Mesendoderm (in vitro differentiated cells): ENCODE measurements around the gene ABHD5.

Source experiments
- DNase-seq: peaks from one replicate; pipeline ENCODE4 v3.0.0; 2013
- H2AK5ac ChIP-seq: 2 replicates; pipeline ENCODE4 v1.6.1; 2013; ENCODE audit warnings: low read length, inconsistent platforms
- H2BK120ac ChIP-seq: 2 replicates; pipeline ENCODE4 v1.6.1; 2013; ENCODE audit warnings: low read depth, mild to moderate bottlenecking, low read length, moderate library complexity, mixed read lengths
- H2BK15ac ChIP-seq: replicated peaks from 2 replicates; pipeline ENCODE4 v1.6.1; 2013; ENCODE audit warnings: low read depth, mild to moderate bottlenecking, moderate library complexity
- H2BK5ac ChIP-seq: 2 replicates; pipeline ENCODE4 v1.6.1; 2013; ENCODE audit warnings: low read length, inconsistent platforms
- H3K18ac ChIP-seq: 2 replicates; pipeline ENCODE4 v1.6.1; 2013; ENCODE audit warnings: mild to moderate bottlenecking, low read length, mixed read lengths
- H3K23ac ChIP-seq: one replicate; pipeline ENCODE4 v1.6.1; 2013; ENCODE audit warnings: low read length
- H3K27ac ChIP-seq: 2 replicates; pipeline ENCODE4 v1.5.1; 2013; ENCODE audit warnings: low read depth, mild to moderate bottlenecking, inconsistent platforms, low read length, moderate library complexity
- H3K27me3 ChIP-seq: 2 replicates; pipeline ENCODE4 v1.6.1; 2013; ENCODE audit warnings: low read length, control low read depth, mild to moderate bottlenecking, inconsistent platforms; ENCODE audit not compliant: insufficient read depth, poor library complexity
- H3K36me3 ChIP-seq: 2 replicates; pipeline ENCODE4 v1.6.1; 2013; ENCODE audit warnings: low read length, inconsistent platforms; ENCODE audit not compliant: control insufficient read depth, insufficient read depth
- H3K4ac ChIP-seq: one replicate; pipeline ENCODE4 v1.6.1; 2013; ENCODE audit warnings: low read depth, mild to moderate bottlenecking, low read length, moderate library complexity
- H3K4me1 ChIP-seq: 2 replicates; pipeline ENCODE4 v1.6.1; 2013; ENCODE audit warnings: low read depth, low read length, inconsistent platforms; ENCODE audit not compliant: control insufficient read depth
- H3K4me2 ChIP-seq: 2 replicates; pipeline ENCODE4 v1.6.1; 2013; ENCODE audit warnings: low read length
- H3K4me3 ChIP-seq: 2 replicates; pipeline ENCODE4 v1.5.1; 2013; ENCODE audit warnings: mild to moderate bottlenecking, low read length
- H3K56ac ChIP-seq: one replicate; pipeline ENCODE4 v1.6.1; 2013; ENCODE audit warnings: low read length
- H3K79me1 ChIP-seq: 2 replicates; pipeline ENCODE4 v1.6.1; 2013; ENCODE audit warnings: low read length, inconsistent platforms
- H3K79me2 ChIP-seq: 2 replicates; pipeline ENCODE4 v1.6.1; 2013; ENCODE audit warnings: mild to moderate bottlenecking, low read length; ENCODE audit not compliant: control insufficient read depth, insufficient read depth
- H3K9ac ChIP-seq: 2 replicates; pipeline ENCODE4 v1.6.1; 2013; ENCODE audit warnings: low read length, inconsistent platforms
- H4K5ac ChIP-seq: one replicate; pipeline ENCODE4 v1.6.1; 2013; ENCODE audit warnings: low read length
- H4K8ac ChIP-seq: one replicate; pipeline ENCODE4 v1.6.1; 2013; ENCODE audit warnings: low read depth, mild to moderate bottlenecking, control low read depth, low read length, moderate library complexity
- WGBS: extraction: QIAGEN DNeasy Blood & Tissue Kit; methylation state at CpG from one replicate; pipeline ENCODE4 v1.1.7; 2013; ENCODE audit warnings: low lambda C conversion rate, missing lambda C conversion rate; ENCODE audit not compliant: insufficient coverage; ENCODE audit errors: extremely low coverage; 5-methylcytosine and 5-hydroxymethylcytosine counted together

Gene ABHD5

DNA sequence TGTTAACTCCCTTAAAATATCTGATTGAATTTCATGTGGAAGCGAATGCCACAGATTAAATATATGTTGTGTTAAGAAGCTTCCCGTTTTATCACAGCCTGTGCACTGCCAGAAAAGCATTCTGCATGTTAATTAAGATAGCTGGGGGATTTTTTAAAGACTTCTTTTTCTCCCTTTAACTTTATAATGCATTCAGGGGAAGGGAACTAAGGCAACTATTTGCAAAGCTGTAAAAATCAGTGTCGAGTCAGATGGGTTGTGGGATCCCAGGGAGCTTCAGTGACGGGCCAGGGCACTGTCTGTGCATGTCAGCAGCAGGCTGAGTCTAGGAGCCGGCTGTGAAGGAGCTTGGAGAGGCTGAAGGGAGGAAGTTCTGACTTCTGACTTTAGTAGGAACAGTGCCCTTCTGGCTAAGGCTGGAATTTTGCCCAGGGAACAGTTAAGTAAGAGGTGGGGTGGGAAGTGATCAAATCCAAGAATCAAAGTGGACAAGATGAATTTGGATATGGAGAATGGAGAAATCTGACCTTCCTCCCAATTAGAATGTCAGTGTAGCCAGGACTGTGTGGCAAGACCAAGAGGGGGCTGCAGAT is 77.7 kb downstream of the ABHD5 start:
- Histone ChIP-seq H3K4me1 (peaks cover 4% of the 10 kb centered on the region), H2BK15ac (no peak overlapping the region), H3K79me2 (no peaks in the 10 kb centered on the region), H2BK120ac (no peak overlapping the region), H3K9ac (no peak overlapping the region), H3K56ac (no peak overlapping the region), H3K4me3 (no peak overlapping the region), H4K8ac (no peak overlapping the region), H2AK5ac (no peak overlapping the region), H3K79me1 (no peaks in the 10 kb centered on the region), H3K4ac (no peak overlapping the region), H3K27me3 (no peaks in the 10 kb centered on the region), H3K4me2 (no peak overlapping the region), H2BK5ac (no peak overlapping the region), H3K18ac (no peak overlapping the region), H4K5ac (no peak overlapping the region), H3K36me3 (no peaks in the 10 kb centered on the region), H3K23ac (no peak overlapping the region), H3K27ac (no peak overlapping the region)
- no CpG with 5 or more reads among the region's 5 CpGs for WGBS
- DNase-seq = no peak

DNA sequence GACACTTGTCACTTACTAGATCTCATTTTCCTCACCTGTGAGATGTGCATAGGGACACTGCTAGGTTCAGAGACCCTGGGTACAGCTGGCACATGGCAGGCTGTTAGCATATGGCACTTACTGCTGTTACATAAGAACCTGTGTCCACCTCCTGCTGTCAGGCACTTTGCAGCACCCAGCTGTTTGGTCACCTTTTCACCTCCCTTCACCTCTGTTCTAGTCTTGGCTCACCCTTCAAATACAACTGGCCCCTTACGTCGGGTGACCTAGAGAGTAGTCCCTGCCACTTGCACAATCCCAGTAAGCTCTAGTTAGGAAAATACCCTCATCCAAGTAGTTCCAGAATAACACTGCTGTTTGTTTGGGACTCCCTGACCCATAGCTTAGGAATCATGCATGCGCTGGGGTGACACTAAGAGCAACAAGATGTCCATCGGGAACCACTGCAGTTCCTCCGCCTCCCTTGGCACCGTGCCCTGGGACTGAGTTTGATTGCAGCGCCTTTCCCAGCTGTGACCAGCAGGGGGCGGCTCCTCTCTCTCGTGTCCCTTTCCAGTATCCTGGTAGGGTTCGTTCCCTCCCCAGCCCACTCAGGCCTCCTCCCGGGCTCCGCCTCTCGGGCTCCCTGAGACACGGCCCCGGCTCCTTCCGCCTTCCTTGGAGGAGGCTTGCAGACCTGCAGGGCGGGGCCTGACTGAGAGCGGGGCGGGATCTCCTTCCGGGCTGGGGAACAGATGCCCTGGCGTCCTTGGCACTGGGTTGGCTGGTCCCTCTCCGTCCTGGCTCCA is 78.6 kb downstream of the ABHD5 start:
- Histone ChIP-seq H3K79me2 (no peaks in the 10 kb centered on the region), H3K4ac (no peak overlapping the region), H2BK120ac (no peak overlapping the region), H3K18ac (no peak overlapping the region), H3K23ac (no peak overlapping the region), H2BK5ac (no peak overlapping the region), H3K56ac (no peak overlapping the region), H3K4me1 (peaks cover 4% of the 10 kb centered on the region), H4K8ac (no peak overlapping the region), H3K79me1 (no peaks in the 10 kb centered on the region), H3K4me2 (peak overlapping the region; percentile 35), H4K5ac (no peak overlapping the region), H3K9ac (no peak overlapping the region), H3K27ac (no peak overlapping the region), H2BK15ac (no peak overlapping the region), H3K4me3 (no peak overlapping the region), H2AK5ac (no peak overlapping the region), H3K27me3 (no peaks in the 10 kb centered on the region), H3K36me3 (no peaks in the 10 kb centered on the region)
- DNase-seq = peak; percentile 99
- no CpG with 5 or more reads among the region's 22 CpGs for WGBS

DNA sequence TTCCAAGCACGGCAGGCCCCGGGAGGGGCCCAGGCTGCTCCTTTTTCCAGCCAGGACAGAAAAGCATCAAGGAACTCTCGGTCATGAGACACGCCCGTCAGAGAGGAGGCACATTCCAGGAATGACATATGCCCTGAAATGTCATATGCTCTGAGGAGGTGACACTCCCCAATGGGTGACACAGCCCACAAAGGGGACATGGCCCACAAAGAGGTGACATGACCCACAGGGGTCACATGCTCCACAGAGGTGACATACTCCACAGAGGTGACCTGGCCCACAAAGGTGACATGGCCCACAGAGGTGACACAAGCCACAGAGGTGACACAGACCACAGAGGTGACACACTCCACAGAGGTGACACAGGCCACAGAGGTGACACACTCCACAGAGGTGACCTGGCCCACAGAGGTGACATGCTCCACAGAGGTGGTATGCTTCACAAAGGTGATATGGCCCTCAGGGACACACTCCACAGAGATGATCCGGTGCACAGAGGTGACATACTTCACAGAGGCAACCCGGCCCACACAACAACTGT is 79.2 kb downstream of the ABHD5 start:
- Histone ChIP-seq H3K4me2 (peak overlapping the region; percentile 35), H3K23ac (no peak overlapping the region), H4K5ac (no peak overlapping the region), H3K4me3 (no peak overlapping the region), H2BK120ac (no peak overlapping the region), H3K36me3 (no peaks in the 10 kb centered on the region), H3K18ac (no peak overlapping the region), H3K79me2 (no peaks in the 10 kb centered on the region), H3K79me1 (no peaks in the 10 kb centered on the region), H3K56ac (no peak overlapping the region), H3K4ac (no peak overlapping the region), H2AK5ac (no peak overlapping the region), H2BK5ac (no peak overlapping the region), H3K4me1 (peaks cover 1% of the 10 kb centered on the region), H3K9ac (no peak overlapping the region), H2BK15ac (no peak overlapping the region), H3K27ac (no peak overlapping the region), H4K8ac (no peak overlapping the region), H3K27me3 (no peaks in the 10 kb centered on the region)
- DNase-seq = no peak
- no CpG with 5 or more reads among the region's 7 CpGs for WGBS

DNA sequence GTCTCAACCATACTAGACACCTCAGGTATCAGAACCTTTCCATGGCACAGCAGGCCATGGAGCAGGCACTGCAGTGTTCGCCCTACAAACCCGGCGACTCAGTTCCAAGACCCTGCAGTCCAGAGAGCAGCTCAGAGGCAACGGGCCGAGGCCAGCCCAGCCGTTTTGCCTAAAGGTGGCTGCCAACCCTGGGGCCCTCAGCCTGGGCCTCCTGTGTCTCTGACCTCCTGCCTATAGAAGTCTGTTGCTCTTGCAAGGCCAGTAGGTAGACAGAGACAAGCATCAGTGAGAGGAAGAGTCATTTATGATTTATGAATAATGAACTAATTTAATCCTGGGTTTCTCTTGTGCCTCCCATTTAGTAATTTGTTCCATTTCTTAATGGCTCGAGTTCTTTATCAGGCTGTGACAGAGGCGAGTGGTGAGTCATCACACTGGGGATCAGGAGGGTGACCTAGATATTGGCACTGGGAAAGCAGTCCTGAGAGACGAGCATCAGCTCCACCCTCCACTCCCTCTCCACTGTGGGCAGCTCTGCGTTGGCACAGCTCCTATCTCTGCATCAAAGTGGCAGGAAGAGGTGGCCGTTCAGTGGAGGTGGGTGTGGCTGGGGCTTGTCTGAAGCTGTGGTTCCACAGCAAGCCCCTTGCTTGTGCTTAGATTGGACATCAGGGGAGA is 79.8 kb downstream of the ABHD5 start:
- H3K4me2 ChIP-seq = no peak overlapping the region
- H3K27ac ChIP-seq = no peak overlapping the region
- no peak overlapping the region for H2BK15ac ChIP-seq
- H2BK5ac ChIP-seq = no peak overlapping the region
- H4K8ac ChIP-seq = no peak overlapping the region
- H3K79me2 ChIP-seq = no peaks in the 10 kb centered on the region
- no peak overlapping the region for H3K56ac ChIP-seq
- peaks cover 1% of the 10 kb centered on the region for H3K4me1 ChIP-seq
- no peak overlapping the region for H3K4ac ChIP-seq
- H3K23ac ChIP-seq = no peak overlapping the region
- no peaks in the 10 kb centered on the region for H3K79me1 ChIP-seq
- no peak overlapping the region for H3K4me3 ChIP-seq
- H3K27me3 ChIP-seq = no peaks in the 10 kb centered on the region
- no peak overlapping the region for H2BK120ac ChIP-seq
- H3K36me3 ChIP-seq = no peaks in the 10 kb centered on the region
- H3K18ac ChIP-seq = no peak overlapping the region
- H4K5ac ChIP-seq = no peak overlapping the region
- DNase-seq = no peak
- no CpG with 5 or more reads among the region's 11 CpGs for WGBS
- H3K9ac ChIP-seq = no peak overlapping the region
- H2AK5ac ChIP-seq = no peak overlapping the region

DNA sequence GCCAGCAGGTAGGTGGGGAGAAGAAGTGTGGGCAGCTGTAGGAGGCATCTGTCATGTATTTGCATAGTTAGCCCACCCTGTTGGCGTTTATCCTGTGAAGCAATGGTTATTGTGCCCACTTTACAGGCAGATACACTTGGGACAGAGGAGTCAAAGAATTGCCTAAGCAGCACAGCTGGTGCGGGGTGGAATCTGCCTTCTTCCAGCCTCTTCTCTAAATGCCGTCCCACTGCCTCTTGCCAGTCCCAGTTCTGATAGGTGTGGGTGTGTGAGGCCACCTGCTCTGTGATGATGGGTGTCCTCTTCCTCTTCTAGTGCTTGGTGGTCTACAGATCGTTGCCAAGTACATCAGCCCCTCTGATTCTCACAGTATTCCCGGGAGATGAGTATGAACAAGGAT is 80.9 kb downstream of the ABHD5 start:
- no peak overlapping the region for H2AK5ac ChIP-seq
- H3K79me2 ChIP-seq = no peaks in the 10 kb centered on the region
- no peak overlapping the region for H3K56ac ChIP-seq
- no peak overlapping the region for H3K4ac ChIP-seq
- no peak overlapping the region for H2BK5ac ChIP-seq
- H3K23ac ChIP-seq = no peak overlapping the region
- H3K4me2 ChIP-seq = no peak overlapping the region
- H3K36me3 ChIP-seq = no peaks in the 10 kb centered on the region
- no peak overlapping the region for H4K5ac ChIP-seq
- H2BK15ac ChIP-seq = no peak overlapping the region
- no peaks in the 10 kb centered on the region for H3K79me1 ChIP-seq
- no CpG with 5 or more reads among the region's 5 CpGs for WGBS
- no peak overlapping the region for H2BK120ac ChIP-seq
- no peak overlapping the region for H4K8ac ChIP-seq
- H3K9ac ChIP-seq = no peak overlapping the region
- no peaks in the 10 kb centered on the region for H3K27me3 ChIP-seq
- no peak overlapping the region for H3K18ac ChIP-seq
- peaks cover 1% of the 10 kb centered on the region for H3K4me1 ChIP-seq
- H3K4me3 ChIP-seq = no peak overlapping the region
- H3K27ac ChIP-seq = no peak overlapping the region
- DNase-seq = no peak
